ENCODE data around the gene OCIAD2.
"Not testable (repeated sequence)": the region's sequence is repeated elsewhere in the genome, so short reads cannot be mapped to it uniquely, and the experiment has no call there.

Gene OCIAD2

GRCh38 chr4:48937033-48937432, 30.5 kb upstream of the OCIAD2 start:
- Histone ChIP-seq H3K36me3 (no peaks in the 10 kb centered on the region), H3K27me3 (ENCODE audit: insufficient read depth, low read depth, severe bottlenecking) (no peaks in the 10 kb centered on the region), H3K9me3 (ENCODE audit: severe bottlenecking) (peaks cover 6% of the 10 kb centered on the region), H3K4me3 (ENCODE audit: low read depth, low read length) (no peak overlapping the region), H3K27ac (no peak overlapping the region)
- DNase-seq: no peak
- TF ChIP-seq CTCF (IDR thresholded peaks at IDR 0.05; ENCODE audit: low read depth, low read length): no peak

GRCh38 chr4:48931459-48931858, 24.9 kb upstream of the OCIAD2 start:
- Histone ChIP-seq H3K9me3 (ENCODE audit: severe bottlenecking) (peaks cover 2% of the 10 kb centered on the region), H3K4me3 (ENCODE audit: low read depth, low read length) (no peak overlapping the region), H3K27ac (no peak overlapping the region), H3K36me3 (no peaks in the 10 kb centered on the region), H3K27me3 (ENCODE audit: insufficient read depth, low read depth, severe bottlenecking) (no peaks in the 10 kb centered on the region)
- no peak for TF ChIP-seq CTCF (IDR thresholded peaks at IDR 0.05; ENCODE audit: low read depth, low read length)
- no peak for DNase-seq

- Histone ChIP-seq H3K27ac (no peak overlapping the region), H3K9me3 (ENCODE audit: severe bottlenecking) (peaks cover 2% of the 10 kb centered on the region), H3K4me3 (ENCODE audit: low read depth, low read length) (no peak overlapping the region), H3K36me3 (no peaks in the 10 kb centered on the region), H3K27me3 (ENCODE audit: insufficient read depth, low read depth, severe bottlenecking) (no peaks in the 10 kb centered on the region)
- TF ChIP-seq CTCF (IDR thresholded peaks at IDR 0.05; ENCODE audit: low read depth, low read length): no peak
- DNase-seq: no peak
Measured at GRCh38 chr4:48930654-48931053, 24.1 kb upstream of the OCIAD2 start.

- no peak for TF ChIP-seq CTCF (IDR thresholded peaks at IDR 0.05; ENCODE audit: low read depth, low read length)
- H3K27me3 ChIP-seq (ENCODE audit: insufficient read depth, low read depth, severe bottlenecking): no peaks in the 10 kb centered on the region
Measured at GRCh38 chr4:48924416-48924815, 17.8 kb upstream of the OCIAD2 start.

GRCh38 chr4:48923065-48923464, 16.5 kb upstream of the OCIAD2 start:
- not testable (repeated sequence) for H3K9me3 ChIP-seq (ENCODE audit: severe bottlenecking); H3K27ac ChIP-seq; H3K4me3 ChIP-seq (ENCODE audit: low read depth, low read length); DNase-seq; H3K36me3 ChIP-seq; H3K27me3 ChIP-seq (ENCODE audit: insufficient read depth, low read depth, severe bottlenecking)

More at GRCh38 chr4:48924416-48924815, 17.8 kb upstream of the OCIAD2 start:
- Histone ChIP-seq H3K4me3 (ENCODE audit: low read depth, low read length) (no peak overlapping the region), H3K9me3 (ENCODE audit: severe bottlenecking) (peaks cover under 1% of the 10 kb centered on the region), H3K36me3 (no peaks in the 10 kb centered on the region), H3K27ac (no peak overlapping the region)
- no peak for DNase-seq

GRCh38 chr4:48914311-48914710, 7.7 kb upstream of the OCIAD2 start:
- TF ChIP-seq CTCF (IDR thresholded peaks at IDR 0.05; ENCODE audit: low read depth, low read length): no peak
- Histone ChIP-seq H3K4me3 (ENCODE audit: low read depth, low read length) (no peak overlapping the region), H3K36me3 (no peaks in the 10 kb centered on the region), H3K27me3 (ENCODE audit: insufficient read depth, low read depth, severe bottlenecking) (no peaks in the 10 kb centered on the region), H3K9me3 (ENCODE audit: severe bottlenecking) (no peaks in the 10 kb centered on the region), H3K27ac (no peak overlapping the region)
- DNase-seq: no peak
